GM12878 (cell line): ENCODE measurements around the gene ISCU. TPM values are rescaled to one million over a fixed set of nuclear protein-coding genes. Genes with fewer than 3 reads are reported as not detected.

Source experiments
- ATF2 ChIP-seq: IDR thresholded peaks from 2 replicates; pipeline ENCODE4 v1.6.1; 2012; ENCODE audit warnings: low read length, inconsistent platforms
- BCL3 ChIP-seq: IDR thresholded peaks from 2 replicates; pipeline ENCODE4 v1.6.1; 2011; ENCODE audit warnings: borderline replicate concordance, low read depth, mild to moderate bottlenecking, moderate library complexity, low read length; ENCODE audit not compliant: insufficient read depth, poor library complexity, severe bottlenecking
- CBX5 ChIP-seq: sonication (generic); IDR thresholded peaks from 2 replicates; pipeline ENCODE4 v1.6.1; 2016; ENCODE audit warnings: low read depth, moderate library complexity, mild to moderate bottlenecking, inconsistent platforms
- FOS ChIP-seq: IDR thresholded peaks from 3 replicates; pipeline ENCODE4 v1.6.1; 2011; ENCODE audit warnings: borderline replicate concordance; ENCODE audit not compliant: insufficient read length; ENCODE audit errors: extremely low read depth
- IKZF1 ChIP-seq: fragments of 450-650 bp; conservative IDR thresholded peaks from 2 replicates; pipeline ENCODE4 v1.6.1; 2017; ENCODE audit warnings: antibody characterized with exemption, mild to moderate bottlenecking
- MYC ChIP-seq: IDR thresholded peaks from 2 replicates; pipeline ENCODE4 v1.6.1; 2011; ENCODE audit warnings: mild to moderate bottlenecking, low read length, moderate library complexity, inconsistent platforms; ENCODE audit not compliant: insufficient read depth, insufficient replicate concordance, insufficient read length, severe bottlenecking
- PKNOX1 ChIP-seq: fragments of 450-650 bp; IDR thresholded peaks from 2 replicates; pipeline ENCODE4 v1.6.1; 2016; ENCODE audit warnings: mild to moderate bottlenecking
- POU2F2 ChIP-seq: IDR thresholded peaks from 3 replicates; pipeline ENCODE4 v1.6.1; 2011; ENCODE audit warnings: low read depth, mild to moderate bottlenecking, low read length, borderline replicate concordance
- RELA ChIP-seq: fragments of 450-650 bp; IDR thresholded peaks from 2 replicates; pipeline ENCODE4 v1.8.0; 2014; ENCODE audit warnings: borderline replicate concordance; ENCODE audit not compliant: partially characterized antibody
- SUPT20H ChIP-seq: IDR thresholded peaks from 2 replicates; pipeline ENCODE4 v1.6.1; 2011; ENCODE audit warnings: low read depth, mild to moderate bottlenecking, low read length, moderate library complexity, borderline replicate concordance; ENCODE audit not compliant: control insufficient read depth
- ZBED1 ChIP-seq: IDR thresholded peaks from 2 replicates; pipeline ENCODE4 v1.6.1; 2016; ENCODE audit warnings: borderline replicate concordance
- ZNF24 ChIP-seq: fragments of 450-650 bp; IDR thresholded peaks from 2 replicates; pipeline ENCODE4 v1.6.1; 2017; ENCODE audit warnings: antibody characterized with exemption, mild to moderate bottlenecking
- ZNF592 ChIP-seq: fragments of 450-650 bp; IDR thresholded peaks from 2 replicates; pipeline ENCODE4 v1.6.1; 2017; ENCODE audit warnings: mild to moderate bottlenecking, moderate library complexity
- polyA plus RNA-seq, 11 experiments: library from polyadenylated mRNA; depleted of rRNA in 4 of 11; unstranded in 6 of 11; stranded (reverse) in 5 of 11; fragments of >200 nt; fragmentation: Nextera tagmentation in 4 of 11; fragmentation: Illumina TruSeq in 1 of 11; extraction: Ambion mirVana in 4 of 11; extraction: Trizol in 1 of 11; gene quantifications; 1 replicate in 1 of 11; 2 replicates in 10 of 11; pipeline versions ENCODE4 v1.2.1 to v1.2.3, GENCODE V29; 2011 to 2016; ENCODE audit warnings: inconsistent platforms in 2 of 11, missing spikeins in 2 of 11, low read depth in 1 of 11
- total RNA-seq, 4 experiments: library from RNA; depleted of rRNA in 3 of 4; stranded (reverse); fragments of >200 nt in 3 of 4; fragmentation: Illumina TruSeq in 1 of 4; extraction: Trizol in 1 of 4; gene quantifications; 2 replicates each; pipeline versions ENCODE4 v1.2.1 to v1.2.3, GENCODE V29; 2013 to 2021
- TF ChIP-seq, protein P1 (sequence below): IDR thresholded peaks from 2 replicates; pipeline ENCODE4 v1.6.1; 2012; ENCODE audit warnings: improper control_type of control experiment, low read depth, low read length; ENCODE audit not compliant: insufficient replicate concordance

The ISCU gene
- total and polyA plus RNA-seq, 10 of the 15 experiments (the other 5 are each of a cell fraction or from before 2014, with no cell fraction given), result 32.8 to 260 (median 127) TPM

DNA sequence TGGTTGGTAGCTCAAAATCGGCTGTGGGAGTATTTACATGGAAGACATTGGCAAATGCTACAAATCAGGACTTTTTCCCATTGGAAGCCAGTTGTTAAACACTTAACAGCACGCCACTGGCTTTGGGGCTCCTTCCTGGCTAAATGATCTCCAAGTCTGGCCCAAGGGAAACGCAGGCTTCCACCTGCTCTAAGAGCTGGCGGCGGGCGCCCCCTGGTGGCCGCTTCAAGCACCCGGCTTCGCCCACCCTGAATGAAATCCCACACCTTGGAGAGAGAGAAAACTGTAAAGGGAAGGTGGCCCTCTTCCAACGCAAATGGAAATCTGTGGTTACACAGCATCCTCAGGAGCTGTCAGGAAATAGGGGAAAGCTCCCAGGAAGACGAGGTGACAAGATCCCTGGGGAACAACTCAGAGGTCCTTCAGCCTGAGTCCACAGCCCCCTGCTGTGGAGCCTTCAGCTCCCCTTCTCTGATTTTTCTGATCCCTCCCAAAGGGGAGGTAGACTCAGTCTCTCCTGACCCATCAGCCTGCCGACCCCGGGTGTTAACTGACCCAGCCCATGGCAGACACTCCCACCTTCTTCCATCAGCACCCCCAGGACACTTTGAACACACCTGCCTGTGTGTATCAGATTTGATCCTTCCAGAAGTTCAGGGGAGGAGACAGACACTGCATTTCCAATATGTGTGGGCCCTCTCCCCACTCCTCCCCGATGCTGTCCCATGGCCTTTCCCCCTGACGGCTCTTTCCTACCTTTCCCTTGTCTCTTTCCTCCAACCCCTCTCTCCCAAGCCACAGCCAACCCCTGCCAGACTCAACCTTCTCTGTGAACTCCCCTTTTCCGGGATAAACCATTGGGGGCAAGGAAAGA is 55.9 kb downstream of the ISCU start (continued):
- no peak for TF ChIP-seq ATF2
- no peak for TF ChIP-seq MYC
- TF ChIP-seq CBX5, result no peak; the same call in 1 of the 2 replicates
- 0 out of 3 replicates have a peak, but pooled peaks have one; percentile 31 for TF ChIP-seq POU2F2
- TF ChIP-seq RELA, result peak; percentile 60
- TF ChIP-seq ZBED1, result no peak
- peak; percentile 33 for TF ChIP-seq IKZF1
- TF ChIP-seq, protein P1, sequence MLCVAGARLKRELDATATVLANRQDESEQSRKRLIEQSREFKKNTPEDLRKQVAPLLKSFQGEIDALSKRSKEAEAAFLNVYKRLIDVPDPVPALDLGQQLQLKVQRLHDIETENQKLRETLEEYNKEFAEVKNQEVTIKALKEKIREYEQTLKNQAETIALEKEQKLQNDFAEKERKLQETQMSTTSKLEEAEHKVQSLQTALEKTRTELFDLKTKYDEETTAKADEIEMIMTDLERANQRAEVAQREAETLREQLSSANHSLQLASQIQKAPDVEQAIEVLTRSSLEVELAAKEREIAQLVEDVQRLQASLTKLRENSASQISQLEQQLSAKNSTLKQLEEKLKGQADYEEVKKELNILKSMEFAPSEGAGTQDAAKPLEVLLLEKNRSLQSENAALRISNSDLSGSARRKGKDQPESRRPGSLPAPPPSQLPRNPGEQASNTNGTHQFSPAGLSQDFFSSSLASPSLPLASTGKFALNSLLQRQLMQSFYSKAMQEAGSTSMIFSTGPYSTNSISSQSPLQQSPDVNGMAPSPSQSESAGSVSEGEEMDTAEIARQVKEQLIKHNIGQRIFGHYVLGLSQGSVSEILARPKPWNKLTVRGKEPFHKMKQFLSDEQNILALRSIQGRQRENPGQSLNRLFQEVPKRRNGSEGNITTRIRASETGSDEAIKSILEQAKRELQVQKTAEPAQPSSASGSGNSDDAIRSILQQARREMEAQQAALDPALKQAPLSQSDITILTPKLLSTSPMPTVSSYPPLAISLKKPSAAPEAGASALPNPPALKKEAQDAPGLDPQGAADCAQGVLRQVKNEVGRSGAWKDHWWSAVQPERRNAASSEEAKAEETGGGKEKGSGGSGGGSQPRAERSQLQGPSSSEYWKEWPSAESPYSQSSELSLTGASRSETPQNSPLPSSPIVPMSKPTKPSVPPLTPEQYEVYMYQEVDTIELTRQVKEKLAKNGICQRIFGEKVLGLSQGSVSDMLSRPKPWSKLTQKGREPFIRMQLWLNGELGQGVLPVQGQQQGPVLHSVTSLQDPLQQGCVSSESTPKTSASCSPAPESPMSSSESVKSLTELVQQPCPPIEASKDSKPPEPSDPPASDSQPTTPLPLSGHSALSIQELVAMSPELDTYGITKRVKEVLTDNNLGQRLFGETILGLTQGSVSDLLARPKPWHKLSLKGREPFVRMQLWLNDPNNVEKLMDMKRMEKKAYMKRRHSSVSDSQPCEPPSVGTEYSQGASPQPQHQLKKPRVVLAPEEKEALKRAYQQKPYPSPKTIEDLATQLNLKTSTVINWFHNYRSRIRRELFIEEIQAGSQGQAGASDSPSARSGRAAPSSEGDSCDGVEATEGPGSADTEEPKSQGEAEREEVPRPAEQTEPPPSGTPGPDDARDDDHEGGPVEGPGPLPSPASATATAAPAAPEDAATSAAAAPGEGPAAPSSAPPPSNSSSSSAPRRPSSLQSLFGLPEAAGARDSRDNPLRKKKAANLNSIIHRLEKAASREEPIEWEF, result no peak
- no peak for TF ChIP-seq SUPT20H
- no peak for TF ChIP-seq ZNF24
- TF ChIP-seq BCL3, result no peak
- TF ChIP-seq ZNF592, result peak; percentile 45; the same call in 1 of the 2 replicates
- no peak for TF ChIP-seq PKNOX1
- no peak for TF ChIP-seq FOS
